H1 (cell line): ENCODE measurements around the gene SPEF1. TPM values are rescaled to one million over a fixed set of nuclear protein-coding genes. Genes with fewer than 3 reads are reported as not detected.

Source experiments
- CTCF ChIA-PET: fragments of 300-600 bp; sonication (Branson Sonifier 250); formaldehyde crosslinking; loops from one replicate; lab custom pipeline; 2021; ENCODE audit not compliant: partially characterized antibody; lab: Charles Lee
- POLR2A ChIA-PET: fragments of 300-600 bp; sonication (Branson Sonifier 250); formaldehyde crosslinking; loops from one replicate; lab custom pipeline; 2021; ENCODE audit warnings: inconsistent platforms; ENCODE audit not compliant: partially characterized antibody; lab: Charles Lee
- DNase-seq, 2 experiments: peaks; one replicate each; pipeline versions ENCODE4 v3.0.0 to v3.0.0-alpha.2; 2010 to 2022; ENCODE audit warnings: low spot score in 2 of 2, low read depth in 1 of 2, mixed read lengths in 1 of 2
- FAIRE-seq: peaks from 2 replicates; lab custom pipeline; 2011; peaks lifted over from hg19 to GRCh38; lab: Jason Lieb, UNC
- H2AFZ ChIP-seq: 2 replicates; pipeline ENCODE4 v1.8.1; 2012; ENCODE audit warnings: low read length, inconsistent platforms
- H2AK5ac ChIP-seq: 2 replicates; pipeline ENCODE4 v1.6.1; 2013; ENCODE audit warnings: low read depth, low read length
- H2BK120ac ChIP-seq: replicated peaks from 2 replicates; pipeline ENCODE3; 2013; ENCODE audit warnings: low read depth, low read length, inconsistent platforms
- H2BK12ac ChIP-seq: 2 replicates; pipeline ENCODE4 v1.6.1; 2013; ENCODE audit warnings: low read depth, low read length
- H2BK15ac ChIP-seq: 2 replicates; pipeline ENCODE4 v1.6.1; 2013; ENCODE audit warnings: low read length
- H2BK20ac ChIP-seq: 2 replicates; pipeline ENCODE4 v1.6.1; 2013; ENCODE audit warnings: low read length
- H2BK5ac ChIP-seq: 2 replicates; pipeline ENCODE4 v1.6.1; 2013; ENCODE audit warnings: low read depth, low read length
- H3K14ac ChIP-seq: 2 replicates; pipeline ENCODE4 v1.6.1; 2013; ENCODE audit warnings: inconsistent platforms; ENCODE audit not compliant: insufficient read length
- H3K18ac ChIP-seq: 2 replicates; pipeline ENCODE4 v1.6.1; 2013; ENCODE audit warnings: low read length; ENCODE audit errors: extremely low read depth
- H3K23ac ChIP-seq: 2 replicates; pipeline ENCODE4 v1.6.1; 2013; ENCODE audit warnings: inconsistent platforms; ENCODE audit not compliant: insufficient read length
- H3K23me2 ChIP-seq: 2 replicates; pipeline ENCODE4 v1.6.1; 2013; ENCODE audit warnings: low read depth, low read length
- H3K27ac ChIP-seq: 2 replicates; pipeline ENCODE4 v1.6.1; 2011; ENCODE audit warnings: low read depth, low read length, inconsistent platforms
- H3K27me3 ChIP-seq, 4 experiments: replicated peaks in 1 of 4; 1 replicate in 1 of 4; 2 replicates in 3 of 4; pipeline versions ENCODE4 v1.6.1 to v1.8.1; 2011 to 2013; ENCODE audit warnings: low read length in 3 of 4, mild to moderate bottlenecking in 3 of 4, inconsistent platforms in 2 of 4, mixed read lengths in 2 of 4, moderate library complexity in 1 of 4; ENCODE audit not compliant: control insufficient read depth in 3 of 4, insufficient read depth in 3 of 4; ENCODE audit errors: extremely low read depth in 1 of 4
- H3K36me3 ChIP-seq, 4 experiments: 2 replicates each; pipeline versions ENCODE4 v1.6.1 to v1.8.1; 2011 to 2013; ENCODE audit warnings: mild to moderate bottlenecking in 4 of 4, low read length in 3 of 4, moderate library complexity in 2 of 4, control low read depth in 1 of 4, inconsistent platforms in 1 of 4; ENCODE audit not compliant: insufficient read depth in 4 of 4, control insufficient read depth in 2 of 4
- H3K4ac ChIP-seq: replicated peaks from 2 replicates; pipeline ENCODE3; 2013; ENCODE audit warnings: low read length, low read depth, mixed read lengths, inconsistent platforms; ENCODE audit not compliant: insufficient read length
- H3K4me1 ChIP-seq, 4 experiments: replicated peaks in 1 of 4; 1 replicate in 1 of 4; 2 replicates in 3 of 4; pipeline versions ENCODE4 v1.6.1 to v1.8.1; 2011 to 2013; ENCODE audit warnings: low read length in 3 of 4, inconsistent platforms in 2 of 4, mixed read lengths in 1 of 4; ENCODE audit not compliant: insufficient read depth in 4 of 4, control insufficient read depth in 3 of 4
- H3K4me2 ChIP-seq, 2 experiments: 2 replicates each; pipeline versions ENCODE4 v1.6.1 to v1.8.1; 2011 to 2013; ENCODE audit warnings: low read depth in 2 of 2, low read length in 2 of 2, control low read depth in 1 of 2, inconsistent platforms in 1 of 2, mild to moderate bottlenecking in 1 of 2; ENCODE audit not compliant: insufficient read depth in 1 of 2
- H3K4me3 ChIP-seq, 4 experiments: fragments of 200-600, 300-600 bp in 1 of 4; sonication (generic), shearing (Covaris generic), sonication (Bioruptor Twin) in 1 of 4; 2 replicates each; pipeline versions ENCODE4 v1.5.1 to v1.8.1; 2011 to 2016; ENCODE audit warnings: low read length in 4 of 4, low read depth in 3 of 4, control low read depth in 2 of 4, inconsistent platforms in 2 of 4, mild to moderate bottlenecking in 2 of 4, mixed read lengths in 1 of 4, moderate library complexity in 1 of 4; ENCODE audit not compliant: insufficient read depth in 2 of 4; ENCODE audit errors: extremely low read depth in 1 of 4
- H3K56ac ChIP-seq: replicated peaks from 2 replicates; pipeline ENCODE3; 2013; ENCODE audit warnings: low read depth, mild to moderate bottlenecking, mixed read lengths, low read length, inconsistent platforms; ENCODE audit not compliant: insufficient read length
- H3K79me1 ChIP-seq: 2 replicates; pipeline ENCODE4 v1.6.1; 2013; ENCODE audit warnings: low read depth, low read length, control low read depth
- H3K79me2 ChIP-seq, 2 experiments: 2 replicates each; pipeline versions ENCODE4 v1.6.1 to v1.8.1; 2012 to 2013; ENCODE audit warnings: low read length in 2 of 2, mild to moderate bottlenecking in 2 of 2, inconsistent platforms in 1 of 2; ENCODE audit not compliant: insufficient read depth in 2 of 2, control insufficient read depth in 1 of 2
- H3K9ac ChIP-seq, 4 experiments: replicated peaks in 1 of 4; 1 replicate in 1 of 4; 2 replicates in 3 of 4; pipeline versions ENCODE4 v1.6.1 to v1.8.1; 2011 to 2013; ENCODE audit warnings: low read depth in 3 of 4, low read length in 3 of 4, control low read depth in 2 of 4, mild to moderate bottlenecking in 2 of 4, moderate library complexity in 2 of 4, inconsistent platforms in 1 of 4; ENCODE audit errors: extremely low read depth in 1 of 4
- H3K9me3 ChIP-seq, 2 experiments: 2 replicates each; pipeline versions ENCODE4 v1.6.1 to v1.8.1; 2012 to 2013; ENCODE audit warnings: mild to moderate bottlenecking in 2 of 2, moderate library complexity in 2 of 2, control low read depth in 1 of 2, inconsistent platforms in 1 of 2, low read depth in 1 of 2, low read length in 1 of 2, mixed read lengths in 1 of 2; ENCODE audit not compliant: insufficient read depth in 2 of 2
- H4K20me1 ChIP-seq, 2 experiments: replicated peaks in 1 of 2; 2 replicates each; pipeline versions ENCODE3 to v1.8.1; 2011 to 2013; ENCODE audit warnings: inconsistent platforms in 2 of 2, low read length in 2 of 2, mild to moderate bottlenecking in 1 of 2; ENCODE audit not compliant: insufficient read depth in 2 of 2, control insufficient read depth in 1 of 2
- H4K5ac ChIP-seq: 2 replicates; pipeline ENCODE4 v1.6.1; 2013; ENCODE audit warnings: low read length, low read depth, mixed read lengths, inconsistent platforms; ENCODE audit not compliant: insufficient read length
- H4K8ac ChIP-seq: 2 replicates; pipeline ENCODE4 v1.8.0; 2013; ENCODE audit warnings: mild to moderate bottlenecking, moderate library complexity, low read length, inconsistent platforms; ENCODE audit not compliant: insufficient read depth; ENCODE audit errors: extremely low read depth
- H4K91ac ChIP-seq: replicated peaks from 2 replicates; pipeline ENCODE3; 2013; ENCODE audit warnings: low read length, mixed read lengths, inconsistent platforms; ENCODE audit not compliant: insufficient read length
- CTBP2 ChIP-seq: IDR thresholded peaks from 2 replicates; pipeline ENCODE4 v1.7.0; 2011; ENCODE audit warnings: borderline replicate concordance, mild to moderate bottlenecking, moderate library complexity, mixed read lengths, low read length; ENCODE audit not compliant: insufficient read depth, insufficient read length
- EP300 ChIP-seq, 2 experiments: IDR thresholded peaks; 1 replicate in 1 of 2; 2 replicates in 1 of 2; pipeline ENCODE4 v1.6.1; 2011 to 2012; ENCODE audit warnings: low read depth in 2 of 2, low read length in 2 of 2, mild to moderate bottlenecking in 2 of 2, borderline replicate concordance in 1 of 2, inconsistent platforms in 1 of 2, moderate library complexity in 1 of 2
- JUN ChIP-seq: IDR thresholded peaks from 2 replicates; pipeline ENCODE4 v1.6.1; 2011; ENCODE audit warnings: low read depth, mild to moderate bottlenecking, improper control_type of control experiment, low read length
- KDM5A ChIP-seq: fragments of 200-600 bp; IDR thresholded peaks from 2 replicates; pipeline ENCODE4 v1.7.1; 2012; ENCODE audit warnings: mild to moderate bottlenecking, low read length, inconsistent platforms, mixed read lengths
- SIRT6 ChIP-seq: IDR thresholded peaks from one replicate; pipeline ENCODE4 v1.7.1; 2012; ENCODE audit warnings: low read length, inconsistent platforms
- WGBS, 2 experiments: shearing (Covaris generic) in 1 of 2; methylation state at CpG; one replicate each; pipeline versions ENCODE4 v1.1.6 to v1.1.7; 2013 to 2015; ENCODE audit warnings: low lambda C conversion rate in 2 of 2, mixed read lengths in 2 of 2, inconsistent platforms in 1 of 2, low coverage in 1 of 2, missing lambda C conversion rate in 1 of 2; ENCODE audit not compliant: insufficient replicate concordance in 2 of 2, insufficient coverage in 1 of 2, insufficient read length in 1 of 2; ENCODE audit errors: extremely low coverage in 1 of 2, missing lambda C conversion rate in 1 of 2; 5-methylcytosine and 5-hydroxymethylcytosine counted together
- polyA plus RNA-seq, 7 experiments: library from polyadenylated mRNA; depleted of rRNA in 3 of 7; stranded (reverse) in 5 of 7; unstranded in 2 of 7; fragments of >200 nt in 5 of 7; fragments of 200-250 nt in 2 of 7; gene quantifications; 1 replicate in 5 of 7; 2 replicates in 1 of 7; 4 replicates in 1 of 7; pipeline versions ENCODE4 v1.2.1 to v1.2.3, GENCODE V29; 2011 to 2013; ENCODE audit warnings: missing spikeins in 2 of 7, mixed read lengths in 2 of 7
- total RNA-seq: library from RNA; stranded (reverse); fragmentation: NEBNext Ultra II Directional; extraction: Animal tissue kit (Norgen Biotek cat#: 25700); gene quantifications from 2 replicates; pipeline ENCODE4 v1.2.1, GENCODE V29; 2021
- TF ChIP-seq, protein P1 (sequence below): IDR thresholded peaks from 2 replicates; pipeline ENCODE4 v1.6.1; 2011; ENCODE audit warnings: low read depth, mild to moderate bottlenecking, low read length; ENCODE audit not compliant: insufficient read depth

Gene SPEF1
- total and polyA plus RNA-seq, 2 of the 8 experiments (the other 6 are each of a cell fraction or from before 2014, with no cell fraction given), result 0.51 to 0.71 TPM

DNA sequence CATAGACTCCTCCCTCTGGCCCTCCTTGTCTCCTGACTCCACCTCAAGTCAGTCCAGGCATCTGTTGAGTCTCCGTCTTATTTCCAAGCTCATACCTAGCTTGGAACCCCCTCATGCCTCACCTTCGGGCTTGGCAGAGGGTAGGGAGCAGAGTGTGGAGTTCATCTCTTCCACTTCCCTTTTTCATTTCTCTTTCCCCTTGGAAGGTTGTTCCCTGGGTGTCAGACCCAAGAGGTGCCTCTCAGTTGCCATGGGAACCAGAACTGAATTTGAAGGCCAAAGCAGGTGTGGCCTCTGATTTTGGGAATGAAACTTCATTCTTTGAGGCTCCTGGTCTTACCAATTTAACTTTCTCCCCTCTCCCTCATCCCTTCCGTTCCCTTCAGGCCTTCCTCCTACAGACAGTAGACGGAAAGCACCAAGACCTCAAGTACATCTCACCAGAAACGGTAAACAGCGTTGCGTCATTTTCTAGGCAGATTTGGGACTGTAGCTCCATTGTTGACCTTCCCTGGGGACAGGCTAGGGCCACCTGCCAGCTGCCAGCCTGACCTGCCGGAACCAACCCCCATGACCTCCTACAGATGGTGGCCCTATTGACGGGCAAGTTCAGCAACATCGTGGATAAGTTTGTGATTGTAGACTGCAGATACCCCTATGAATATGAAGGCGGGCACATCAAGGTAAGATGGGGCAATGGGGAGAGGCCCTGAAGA, 21.4 kb upstream of the SPEF1 start:
- Histone ChIP-seq H3K4me3 (no peak overlapping the region), H3K23me2 (no peaks in the 10 kb centered on the region), H3K4me1 (peaks cover 14 to 34% (median 30%) of the 10 kb centered on the region in 4 experiments), H2BK15ac (no peak overlapping the region), H2BK5ac (no peak overlapping the region), H4K8ac (no peak overlapping the region), H3K9me3 (no peaks in the 10 kb centered on the region), H2BK120ac (no peak overlapping the region), H3K27me3 (no peaks in the 10 kb centered on the region), H3K18ac (no peak overlapping the region), H3K56ac (no peak overlapping the region), H4K20me1 (peaks cover 3% of the 10 kb centered on the region in 2 experiments), H3K36me3 (peaks cover 4 to 35% (median 30%) of the 10 kb centered on the region in 4 experiments), H2BK20ac (no peak overlapping the region), H3K23ac (no peak overlapping the region), H4K5ac (no peak overlapping the region), H3K4ac (no peak overlapping the region), H4K91ac (no peak overlapping the region), H2AK5ac (no peak overlapping the region), H3K4me2 (no peak overlapping the region), H3K79me1 (no peaks in the 10 kb centered on the region; the same call in 1 of the 2 replicates), H3K9ac (no peak overlapping the region), H3K27ac (no peak overlapping the region), H2BK12ac (no peak overlapping the region), H2AFZ (no peak overlapping the region), H3K14ac (no peak overlapping the region), H3K79me2 (no peaks in the 10 kb centered on the region)
- DNase-seq (no peak), FAIRE-seq (no peak)
- 96% methylated on average over 11 of the region's 11 CpGs; no CpG with 5 or more reads in 1 of the 2 experiments for WGBS, 2 experiments
- ChIA-PET CTCF (interaction anchor here (1.0 kb wide), 1 partner anchor 269 kb away, joined by 3 read pairs; no protein-coding TSS in a partner anchor), POLR2A (no interaction called here)
- TF ChIP-seq JUN (no peak), EP300 (IDR thresholded peaks at IDR 0.05; ENCODE audit: borderline replicate concordance in 1 of 2, low read depth in 2 of 2, low read length in 2 of 2) (no peak), KDM5A (no peak), SIRT6 (no peak), CTBP2 (no peak)
- TF ChIP-seq, protein P1, sequence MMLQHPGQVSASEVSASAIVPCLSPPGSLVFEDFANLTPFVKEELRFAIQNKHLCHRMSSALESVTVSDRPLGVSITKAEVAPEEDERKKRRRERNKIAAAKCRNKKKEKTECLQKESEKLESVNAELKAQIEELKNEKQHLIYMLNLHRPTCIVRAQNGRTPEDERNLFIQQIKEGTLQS, result no peak
